Stimulated activated CD4-positive, alpha-beta T cell treated with anti-CD3 and anti-CD28 coated beads, Interleukin-12 subunit alpha, Interleukin-12 subunit beta, amount 100 ng/mL, for 48 hours (primary cell): ENCODE data around the gene C20orf204.
A peak's percentile ranks its signal among the peaks of the same experiment; 100 is the strongest.

Experiments
- DNase-seq, 3 donors: peaks; one replicate each; pipeline ENCODE4 v3.0.0-alpha.2; 2020; ENCODE audit warnings: low read depth in 2 of 3, low spot score in 1 of 3

The C20orf204 gene

DNA sequence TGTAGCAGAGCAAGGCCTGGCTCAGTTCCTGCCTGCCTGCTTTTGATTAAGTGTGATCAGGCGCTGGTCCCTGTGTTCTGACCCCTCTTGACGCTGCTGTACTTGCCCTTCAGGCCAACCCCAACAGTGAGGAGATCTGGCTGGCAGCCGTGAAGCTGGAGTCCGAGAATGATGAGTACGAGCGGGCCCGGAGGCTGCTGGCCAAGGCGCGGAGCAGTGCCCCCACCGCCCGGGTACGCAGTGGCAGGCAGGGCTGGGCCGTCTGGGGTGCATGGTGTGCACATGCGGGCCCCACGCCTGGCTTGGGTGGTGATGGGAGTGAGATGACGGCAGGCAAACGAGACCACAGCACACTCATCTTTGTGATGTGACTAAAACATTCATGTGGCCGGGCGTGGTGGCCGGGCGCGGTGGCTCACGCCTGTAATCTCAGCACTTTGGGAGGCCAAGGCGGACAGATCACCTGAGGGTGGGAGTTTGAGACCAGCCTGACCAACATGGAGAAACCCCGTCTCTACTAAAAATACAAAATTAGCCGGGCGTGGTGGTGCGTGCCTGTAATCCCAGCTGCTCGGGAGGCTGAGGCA lies 10.1 kb upstream of the C20orf204 start:
- DNase-seq = no peak

DNA sequence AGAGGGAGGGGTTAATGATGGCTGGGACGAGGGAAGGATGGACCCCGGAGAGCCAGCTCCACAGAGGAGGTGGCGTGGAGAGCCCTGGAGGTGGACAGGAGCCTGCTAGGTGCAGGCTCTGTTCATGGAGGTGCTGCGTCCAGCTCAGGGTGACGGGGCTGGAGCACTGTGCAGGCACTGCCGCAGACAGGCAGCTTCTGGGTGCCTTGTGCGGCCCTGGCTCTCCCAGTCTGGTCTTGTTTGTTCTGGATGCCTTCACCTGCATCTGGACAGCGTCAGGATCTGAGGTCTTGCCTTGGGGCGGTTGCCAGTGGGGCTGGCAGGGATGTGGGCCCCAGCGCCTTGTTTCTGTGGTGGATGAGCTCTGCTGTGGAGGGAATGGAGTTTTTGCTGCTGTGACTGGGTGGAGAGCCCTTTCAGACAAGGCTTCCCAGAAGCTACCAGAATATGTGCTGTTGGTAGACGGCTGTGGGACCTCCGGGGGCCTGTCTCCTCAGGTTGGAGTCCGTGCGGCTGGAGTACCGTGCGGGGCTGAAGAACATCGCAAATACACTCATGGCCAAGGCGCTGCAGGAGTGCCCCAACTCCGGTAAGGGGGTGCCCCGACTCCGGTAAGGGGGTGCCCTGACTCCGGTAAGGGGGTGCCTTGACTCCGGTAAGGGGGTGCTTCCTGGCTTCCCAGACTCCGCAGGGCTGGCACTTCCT lies 7.8 kb upstream of the C20orf204 start:
- no peak for DNase-seq

DNA sequence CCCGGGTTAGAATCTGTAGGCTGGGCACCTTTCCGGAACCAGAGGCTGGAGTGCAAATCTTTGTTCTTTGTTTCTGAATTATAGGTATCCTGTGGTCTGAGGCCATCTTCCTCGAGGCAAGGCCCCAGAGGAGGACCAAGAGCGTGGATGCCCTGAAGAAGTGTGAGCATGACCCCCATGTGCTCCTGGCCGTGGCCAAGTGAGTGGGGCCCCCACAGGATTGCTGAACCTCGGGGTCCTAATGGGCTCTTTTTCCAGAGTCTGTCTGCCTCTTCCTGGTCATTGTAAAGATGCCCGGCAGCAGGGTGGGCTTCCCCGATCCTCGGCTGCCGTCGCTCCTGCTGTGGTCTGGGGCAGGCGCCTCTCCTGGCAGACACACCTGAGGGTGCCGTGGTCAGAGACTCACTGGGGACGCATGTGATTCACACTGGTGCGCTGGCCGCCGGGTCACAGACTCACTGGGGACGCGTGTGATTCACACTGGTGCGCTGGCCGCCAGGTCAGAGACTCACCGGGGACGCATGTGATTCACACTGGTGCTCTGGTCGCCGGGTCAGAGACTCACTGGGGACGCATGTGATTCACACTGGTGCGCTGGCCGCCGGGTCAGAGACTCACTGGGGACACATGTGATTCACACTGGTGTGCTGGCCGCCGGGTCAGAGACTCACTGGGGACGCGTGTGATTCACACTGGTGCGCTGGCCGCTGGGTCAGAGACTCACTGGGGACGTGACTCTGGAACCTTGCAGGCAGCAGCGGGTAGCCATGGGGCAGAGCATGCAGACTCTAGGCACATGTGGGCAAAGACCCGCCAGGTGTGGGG lies 6.5 kb upstream of the C20orf204 start:
- DNase-seq = no peak

DNA sequence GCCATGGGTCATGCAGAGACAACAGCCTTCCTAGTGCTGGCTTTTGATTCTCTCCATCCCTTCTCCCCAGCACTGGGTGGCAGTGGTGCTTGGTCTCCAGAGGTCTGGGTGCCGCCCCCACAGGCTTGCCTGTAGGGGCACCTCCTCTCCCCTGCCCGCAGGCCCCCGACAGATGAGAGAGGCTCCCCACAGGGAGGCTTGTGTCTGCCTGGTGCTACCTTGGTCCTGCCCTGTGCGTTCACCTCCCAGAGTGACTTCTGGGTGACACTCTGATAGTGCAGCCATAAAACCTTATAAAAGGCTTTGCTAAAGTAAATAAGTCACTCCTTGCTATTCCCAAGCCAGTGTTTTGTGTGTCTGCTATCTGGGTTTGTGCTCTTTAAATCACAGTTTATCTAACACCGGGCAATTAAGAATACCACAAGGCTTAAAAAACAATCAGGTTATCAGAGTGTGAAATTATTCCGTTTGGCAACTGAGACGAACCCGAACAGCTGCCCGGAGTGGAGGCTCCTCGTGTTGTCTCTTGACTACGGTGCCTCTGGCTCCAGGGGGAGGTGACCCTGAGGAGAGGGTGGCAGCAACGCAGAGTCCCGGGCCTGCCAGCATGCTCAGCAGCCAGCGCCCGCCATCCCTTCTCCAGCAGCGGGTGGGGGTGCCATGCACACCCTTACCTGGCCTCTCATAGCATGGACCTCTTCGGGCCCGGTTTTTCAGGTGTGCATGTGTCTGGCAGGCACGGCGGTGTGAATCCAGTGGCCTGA lies 5.4 kb upstream of the C20orf204 start:
- DNase-seq = no peak

DNA sequence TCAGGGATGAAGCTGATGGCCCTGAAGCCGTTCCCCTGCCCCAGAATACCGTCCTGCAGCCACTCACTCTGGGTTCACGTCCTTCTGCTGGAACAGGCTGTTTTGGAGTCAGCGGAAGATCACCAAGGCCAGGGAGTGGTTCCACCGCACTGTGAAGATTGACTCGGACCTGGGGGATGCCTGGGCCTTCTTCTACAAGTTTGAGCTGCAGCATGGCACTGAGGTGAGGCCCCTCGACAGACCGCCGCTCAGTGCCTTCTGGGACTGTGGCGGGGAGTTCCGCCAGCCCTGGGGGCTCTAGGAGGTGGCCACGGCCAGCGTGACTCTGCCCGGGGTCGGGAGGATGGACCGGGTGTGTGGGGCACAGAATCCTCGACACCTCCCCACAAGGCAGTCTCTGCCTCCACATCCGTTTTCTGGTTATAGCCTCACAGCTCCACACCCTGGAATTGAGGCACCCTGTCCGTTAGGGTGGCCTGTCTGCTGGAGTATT lies 4.1 kb upstream of the C20orf204 start:
- DNase-seq = no peak

GRCh38 chr20:64032706-64033624 lies 3.0 kb upstream of the C20orf204 start:
- DNase-seq = no peak

GRCh38 chr20:64033981-64034493 lies 1.9 kb upstream of the C20orf204 start:
- no peak for DNase-seq

DNA sequence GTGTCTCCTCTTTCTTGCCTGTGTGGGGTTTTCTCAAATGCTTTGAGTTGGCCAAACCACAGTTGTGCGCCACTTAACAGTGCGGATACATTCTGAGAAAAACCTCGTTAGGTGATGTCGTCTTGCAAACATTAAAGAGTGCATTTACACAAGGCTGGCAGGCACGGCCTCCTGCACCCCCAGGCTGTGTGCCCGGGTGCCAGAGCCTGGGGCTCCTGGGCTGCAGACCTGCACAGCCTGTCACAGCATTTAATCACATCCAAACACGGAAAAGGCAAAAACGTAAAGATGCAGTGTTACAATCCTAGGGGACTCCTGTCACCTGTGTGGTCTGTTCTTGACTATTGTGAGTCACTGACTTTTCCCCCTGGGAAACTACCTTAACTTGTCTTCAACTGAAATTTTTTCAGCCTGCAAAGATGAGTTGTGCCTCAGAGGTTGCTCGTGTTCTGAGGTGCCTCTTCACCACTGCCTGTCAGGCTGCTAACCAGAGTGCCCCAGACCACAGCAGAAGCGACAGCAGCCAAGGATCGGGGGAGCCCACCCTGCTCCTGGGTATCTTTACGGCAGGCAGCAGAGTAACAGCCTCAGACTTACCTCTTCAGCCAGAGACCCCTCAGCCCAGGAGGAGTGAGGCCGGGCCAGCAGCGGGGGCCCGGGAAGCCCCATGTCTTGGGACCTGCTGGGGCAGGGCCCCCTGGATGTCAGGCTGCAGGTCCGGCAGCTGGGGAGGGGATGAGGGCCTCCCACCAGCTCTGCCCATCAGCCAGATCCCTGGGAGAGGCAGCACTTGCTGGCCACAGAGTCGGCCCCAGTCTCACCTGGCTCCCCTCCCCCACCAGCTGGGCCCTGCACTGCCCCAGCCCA lies 683 bp upstream of the C20orf204 start:
- no peak for DNase-seq

DNA sequence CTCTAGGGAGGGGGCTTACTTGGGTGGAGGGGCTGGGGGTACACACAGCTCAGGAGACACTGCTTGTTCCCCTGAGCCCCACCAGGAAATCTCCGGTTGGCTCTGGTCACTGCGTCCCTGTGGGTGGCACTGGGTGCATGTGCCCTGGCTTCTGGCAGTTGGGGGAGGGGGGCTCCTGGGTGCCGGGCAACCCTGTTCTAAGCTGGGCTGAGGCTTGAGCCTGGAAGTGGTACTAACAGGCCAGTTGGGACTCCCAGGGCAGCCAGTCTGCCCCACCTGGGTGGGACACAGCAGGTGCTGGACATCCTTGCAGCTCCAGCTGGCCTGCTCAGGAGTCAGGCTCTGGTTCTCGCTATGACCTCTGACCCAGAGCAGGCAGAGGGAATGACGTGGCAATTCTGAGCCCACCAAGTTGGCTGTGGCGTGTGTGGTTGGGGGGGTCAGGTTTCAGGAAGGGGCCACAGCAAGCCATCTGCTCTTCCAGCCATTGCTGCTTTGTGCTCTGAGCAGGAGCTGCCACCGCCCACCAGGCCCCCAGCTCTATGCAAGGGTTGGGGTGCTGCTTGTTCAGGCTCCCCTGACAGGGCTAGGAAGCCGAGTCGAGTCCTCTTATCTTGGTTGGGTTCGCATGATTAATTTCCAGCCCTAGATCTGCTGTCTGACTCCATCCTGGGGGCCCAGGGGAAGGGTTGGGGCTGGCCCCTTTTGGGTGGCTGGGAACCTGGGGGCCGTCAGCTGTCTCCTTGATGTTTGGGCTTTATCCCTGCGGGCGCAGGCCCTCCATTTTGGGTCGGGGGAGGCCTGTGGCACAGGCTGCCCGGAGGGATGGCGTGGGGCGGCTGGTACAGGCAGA lies 590 bp downstream of the C20orf204 start:
- DNase-seq = no peak

DNA sequence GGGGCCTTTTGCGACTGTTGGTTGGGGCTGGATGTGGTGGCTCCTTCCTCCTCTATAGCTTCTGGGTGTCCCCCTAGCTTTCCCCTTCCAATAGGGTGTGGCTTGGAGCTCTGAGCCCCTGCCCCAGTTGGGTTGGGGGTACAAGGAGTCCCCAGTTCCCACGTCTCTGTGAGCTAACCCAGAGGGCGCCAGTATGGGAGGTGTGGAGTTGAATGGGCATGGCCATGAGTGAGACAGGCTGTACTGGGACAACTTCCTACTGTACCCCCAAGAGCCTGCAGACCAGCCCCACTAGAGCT lies 1.2 kb downstream of the C20orf204 start:
- no peak for DNase-seq

DNA sequence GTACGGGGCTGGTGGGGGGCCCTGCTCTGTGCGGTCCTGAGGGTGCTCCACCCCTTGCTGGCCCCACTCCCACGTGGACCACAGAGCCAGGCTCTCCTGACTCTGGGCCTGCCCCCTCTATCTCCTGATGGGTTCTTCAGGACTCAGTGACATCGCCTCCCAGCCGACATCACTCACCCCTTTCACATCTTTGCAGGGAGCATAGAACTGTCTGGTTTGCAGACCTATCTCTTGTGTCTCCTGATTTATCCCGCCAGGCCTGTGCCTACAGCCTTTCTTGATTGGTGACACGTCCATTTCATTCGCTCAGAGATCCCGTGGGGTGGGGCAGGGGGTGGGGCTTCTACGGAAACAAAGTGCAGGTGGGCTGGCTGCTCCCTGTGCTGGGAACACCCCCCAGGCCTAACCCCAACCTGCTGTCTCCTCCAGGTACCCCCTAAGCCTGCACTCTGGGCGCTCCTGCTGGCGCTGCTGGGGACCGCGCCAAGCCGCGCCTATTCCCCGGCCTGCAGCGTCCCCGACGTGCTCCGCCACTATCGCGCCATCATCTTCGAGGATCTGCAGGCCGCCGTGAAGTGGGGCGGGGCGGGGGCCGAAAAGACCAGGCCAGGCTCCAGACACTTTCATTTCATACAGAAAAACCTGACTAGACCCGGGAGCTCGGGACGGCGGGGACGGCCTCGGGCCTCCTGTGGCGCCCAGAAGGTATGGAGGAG lies 1.7 kb downstream of the C20orf204 start:
- no peak for DNase-seq

GRCh38 chr20:64038224-64038564 lies 2.2 kb downstream of the C20orf204 start:
- no peak for DNase-seq

DNA sequence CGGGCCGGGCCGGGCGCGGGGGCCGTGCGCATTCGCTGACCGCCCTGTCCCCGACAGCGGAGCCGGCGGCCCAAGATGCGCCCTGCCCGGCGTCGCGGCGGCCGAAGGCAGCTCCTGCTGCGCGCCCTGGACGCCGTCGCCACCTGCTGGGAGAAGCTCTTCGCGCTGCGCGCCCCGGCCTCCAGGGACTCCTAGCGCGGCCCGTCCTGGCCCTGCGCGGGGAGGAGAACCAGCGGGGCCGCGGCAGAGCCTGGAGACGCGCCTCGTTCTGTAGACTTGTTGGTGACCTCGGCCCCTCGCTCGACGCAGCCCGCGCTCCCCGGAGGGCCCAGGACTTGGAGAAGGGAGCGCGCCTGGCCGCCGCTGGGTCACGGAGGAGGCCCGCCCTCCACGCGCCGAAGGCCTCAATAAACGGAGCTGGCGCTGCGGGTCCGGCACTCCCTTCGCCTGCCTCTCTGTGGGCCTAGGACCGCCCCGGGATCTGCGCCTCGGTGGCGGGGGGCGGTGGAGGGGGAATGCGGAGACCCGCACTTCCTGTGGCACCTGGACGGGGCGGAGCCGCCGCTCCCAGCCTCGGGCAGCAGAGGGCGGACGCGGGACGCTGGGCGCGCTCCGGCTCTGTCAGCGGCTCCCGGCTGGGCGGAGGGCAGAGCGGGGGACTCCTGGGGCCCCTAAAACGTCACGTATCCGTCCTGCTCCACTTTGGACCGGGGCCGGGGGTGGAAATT lies 2.7 kb downstream of the C20orf204 start:
- peak; percentile 49 to 74 (median 71) for DNase-seq

- DNase-seq = no peak
Measured at GRCh38 chr20:64039293-64040160, 3.5 kb downstream of the C20orf204 start.

- no peak for DNase-seq
Measured at GRCh38 chr20:64040231-64041039, 4.5 kb downstream of the C20orf204 start.
